PC-9 (cell line): Measurements from ENCODE around the gene BAIAP2L2. TPM values are rescaled to one million over a fixed set of nuclear protein-coding genes. Genes with fewer than 3 reads are reported as not detected.

Experiments
- BruUV-seq: library from RNA; stranded (reverse); fragments of 400-500 nt; replicated peaks from 2 replicates; lab custom pipeline; 2021; lab: Mats Ljungman, UMichigan
- CTCF ChIA-PET: fragments of 300-600 bp; sonication (Branson Sonifier 250); formaldehyde crosslinking; loops from one replicate; lab custom pipeline; 2022; ENCODE audit warnings: antibody characterized with exemption; lab: Charles Lee
- POLR2A ChIA-PET: fragments of 300-600 bp; sonication (Branson Sonifier 250); formaldehyde crosslinking; loops from one replicate; lab custom pipeline; 2022; ENCODE audit warnings: antibody characterized with exemption; ENCODE audit not compliant: unreplicated experiment; lab: Charles Lee
- DNase-seq, 2 experiments: peaks; one replicate each; pipeline versions ENCODE4 v3.0.0 to v3.0.0-alpha.2; 2015 to 2022; ENCODE audit warnings: mixed read lengths in 1 of 2
- H2AFZ ChIP-seq: fragments of 200-600 bp; sonication (generic); 2 replicates; pipeline ENCODE4 v1.8.1; 2017; ENCODE audit warnings: antibody characterized with exemption
- H3F3A ChIP-seq: fragments of 200-600 bp; sonication (generic); 2 replicates; pipeline ENCODE4 v1.8.1; 2017; ENCODE audit warnings: antibody characterized with exemption, mild to moderate bottlenecking, low read depth; ENCODE audit not compliant: insufficient read depth
- H3K27ac ChIP-seq: fragments of 200-600 bp; sonication (generic); 2 replicates; pipeline ENCODE4 v1.6.1; 2016; ENCODE audit warnings: mixed run types
- H3K27me3 ChIP-seq: fragments of 200-600 bp; sonication (generic); 2 replicates; pipeline ENCODE4 v1.6.1; 2016; ENCODE audit warnings: low read depth, mixed run types; ENCODE audit not compliant: insufficient read depth
- H3K36me3 ChIP-seq: fragments of 200-600 bp; sonication (generic); 2 replicates; pipeline ENCODE4 v1.6.1; 2016; ENCODE audit warnings: low read depth, mixed run types
- H3K4me1 ChIP-seq: fragments of 200-600 bp; sonication (generic); replicated peaks from 2 replicates; pipeline ENCODE4 v1.6.1; 2016; ENCODE audit warnings: mixed run types; ENCODE audit not compliant: insufficient read depth
- H3K4me2 ChIP-seq: fragments of 200-600 bp; sonication (generic); 2 replicates; pipeline ENCODE4 v1.6.1; 2017; ENCODE audit warnings: mixed run types
- H3K4me3 ChIP-seq: fragments of 200-600 bp; sonication (generic); 2 replicates; pipeline ENCODE4 v1.6.1; 2016; ENCODE audit warnings: mixed run types
- H3K79me2 ChIP-seq: fragments of 200-600 bp; sonication (generic); 2 replicates; pipeline ENCODE4 v1.6.1; 2017; ENCODE audit warnings: low read depth, mixed run types
- H3K9me2 ChIP-seq: fragments of 200-600 bp; sonication (generic); 2 replicates; pipeline ENCODE4 v1.8.1; 2017; ENCODE audit warnings: mild to moderate bottlenecking; ENCODE audit not compliant: insufficient read depth
- H3K9me3 ChIP-seq: fragments of 200-600 bp; sonication (generic); 2 replicates; pipeline ENCODE4 v1.8.1; 2016; ENCODE audit warnings: low read depth; ENCODE audit not compliant: insufficient read depth
- H4K20me1 ChIP-seq: fragments of 200-600 bp; sonication (generic); 2 replicates; pipeline ENCODE4 v1.8.1; 2017; ENCODE audit not compliant: insufficient read depth
- EZH2 ChIP-seq: fragments of 200-600 bp; sonication (generic); IDR thresholded peaks from 2 replicates; pipeline ENCODE4 v1.8.0; 2017; ENCODE audit warnings: antibody characterized with exemption, low read depth
- intact Hi-C: fragments of 100-400 bp; cut with micrococcal nuclease; formaldehyde crosslinking; loops from one replicate; pipeline ENCODE4 v1.10.0; 2022; ENCODE audit not compliant: unreplicated experiment
- total RNA-seq: library from RNA; stranded (reverse); gene quantifications from 2 replicates; pipeline ENCODE4 v1.2.3, GENCODE V29; 2021
- TF ChIP-seq, protein P1 (sequence below): fragments of 200-600 bp; sonication (generic); conservative IDR thresholded peaks from 2 replicates; pipeline ENCODE4 v1.6.1; 2017; ENCODE audit warnings: mixed run types, antibody characterized with exemption, mild to moderate bottlenecking, moderate library complexity

Gene BAIAP2L2
- total RNA-seq, 1 experiment from 2014 or later, result 7.1 TPM

DNA sequence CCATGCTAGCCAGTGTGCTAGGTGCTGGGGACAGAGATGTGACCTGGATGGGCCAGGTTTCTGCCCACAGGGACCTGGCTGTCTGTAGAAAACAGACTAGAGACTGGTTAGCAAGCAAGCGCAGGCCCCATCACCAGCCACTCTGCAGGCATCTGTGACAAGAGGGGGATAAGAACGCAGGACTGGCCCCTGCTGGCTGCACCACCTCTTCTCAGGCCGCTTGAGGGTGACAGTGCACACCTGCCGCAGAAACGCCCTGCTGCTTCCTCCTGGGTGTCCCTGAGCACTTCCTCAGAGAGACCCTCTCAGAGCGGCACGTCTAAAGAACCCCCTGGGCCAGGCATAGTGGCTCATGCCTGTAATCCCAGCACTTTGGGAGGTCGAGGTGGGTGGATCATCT is 59.2 kb downstream of the BAIAP2L2 start:
- POLR2A ChIA-PET, result no interaction called here
- H3K27ac ChIP-seq, result no peak overlapping the region
- no peak overlapping the region for H3K4me3 ChIP-seq
- no peaks in the 10 kb centered on the region for H3K4me1 ChIP-seq
- intact Hi-C loops, result loop anchor here (5.0 to 10.0 kb wide), 5 partner anchors 154 to 1084 kb away; partner anchors contain the start of genes CBX6, DDX17, MAFF and SUN2
- no peaks in the 10 kb centered on the region for H3K79me2 ChIP-seq
- TF ChIP-seq, protein P1, sequence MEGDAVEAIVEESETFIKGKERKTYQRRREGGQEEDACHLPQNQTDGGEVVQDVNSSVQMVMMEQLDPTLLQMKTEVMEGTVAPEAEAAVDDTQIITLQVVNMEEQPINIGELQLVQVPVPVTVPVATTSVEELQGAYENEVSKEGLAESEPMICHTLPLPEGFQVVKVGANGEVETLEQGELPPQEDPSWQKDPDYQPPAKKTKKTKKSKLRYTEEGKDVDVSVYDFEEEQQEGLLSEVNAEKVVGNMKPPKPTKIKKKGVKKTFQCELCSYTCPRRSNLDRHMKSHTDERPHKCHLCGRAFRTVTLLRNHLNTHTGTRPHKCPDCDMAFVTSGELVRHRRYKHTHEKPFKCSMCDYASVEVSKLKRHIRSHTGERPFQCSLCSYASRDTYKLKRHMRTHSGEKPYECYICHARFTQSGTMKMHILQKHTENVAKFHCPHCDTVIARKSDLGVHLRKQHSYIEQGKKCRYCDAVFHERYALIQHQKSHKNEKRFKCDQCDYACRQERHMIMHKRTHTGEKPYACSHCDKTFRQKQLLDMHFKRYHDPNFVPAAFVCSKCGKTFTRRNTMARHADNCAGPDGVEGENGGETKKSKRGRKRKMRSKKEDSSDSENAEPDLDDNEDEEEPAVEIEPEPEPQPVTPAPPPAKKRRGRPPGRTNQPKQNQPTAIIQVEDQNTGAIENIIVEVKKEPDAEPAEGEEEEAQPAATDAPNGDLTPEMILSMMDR, result no peak
- no peak for TF ChIP-seq EZH2
- no peaks in the 10 kb centered on the region for H3K27me3 ChIP-seq
- no peak for DNase-seq
- peaks cover 23% of the 10 kb centered on the region for H3F3A ChIP-seq
- CTCF ChIA-PET, result interaction anchor here (1.0 kb wide), 1 partner anchor 631 kb away, joined by 4 read pairs; the partner anchor contains the start of gene TOMM22
- H3K36me3 ChIP-seq, result no peaks in the 10 kb centered on the region
- H3K9me3 ChIP-seq, result no peaks in the 10 kb centered on the region
- no TSS peak for BruUV-seq
- no peaks in the 10 kb centered on the region for H3K9me2 ChIP-seq
- H4K20me1 ChIP-seq, result no peaks in the 10 kb centered on the region
- H2AFZ ChIP-seq, result no peak overlapping the region
- H3K4me2 ChIP-seq, result no peak overlapping the region

DNA sequence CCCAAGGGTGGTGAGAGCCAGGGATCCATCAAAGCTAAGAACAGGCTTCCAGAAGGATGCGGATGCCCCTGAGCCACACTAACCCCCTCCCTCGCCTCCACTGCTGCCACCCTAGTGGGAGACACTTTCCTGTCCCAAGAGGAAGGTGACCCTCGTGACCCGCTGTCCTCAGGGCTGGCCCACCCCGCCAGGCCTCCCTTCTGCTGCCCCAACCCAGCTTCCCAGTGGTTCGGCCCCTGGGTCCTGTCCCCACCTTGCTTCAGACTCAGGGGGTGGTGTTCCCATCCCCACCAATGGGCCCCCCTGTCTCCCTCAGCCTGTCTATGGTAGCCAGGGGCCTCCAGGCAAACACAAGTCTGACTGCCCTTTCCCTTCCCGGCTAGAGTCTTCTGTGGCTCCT is 59.8 kb downstream of the BAIAP2L2 start:
- intact Hi-C loops, result loop anchor here (5.0 to 10.0 kb wide), 5 partner anchors 154 to 1084 kb away; partner anchors contain the start of genes CBX6, DDX17, MAFF and SUN2

DNA sequence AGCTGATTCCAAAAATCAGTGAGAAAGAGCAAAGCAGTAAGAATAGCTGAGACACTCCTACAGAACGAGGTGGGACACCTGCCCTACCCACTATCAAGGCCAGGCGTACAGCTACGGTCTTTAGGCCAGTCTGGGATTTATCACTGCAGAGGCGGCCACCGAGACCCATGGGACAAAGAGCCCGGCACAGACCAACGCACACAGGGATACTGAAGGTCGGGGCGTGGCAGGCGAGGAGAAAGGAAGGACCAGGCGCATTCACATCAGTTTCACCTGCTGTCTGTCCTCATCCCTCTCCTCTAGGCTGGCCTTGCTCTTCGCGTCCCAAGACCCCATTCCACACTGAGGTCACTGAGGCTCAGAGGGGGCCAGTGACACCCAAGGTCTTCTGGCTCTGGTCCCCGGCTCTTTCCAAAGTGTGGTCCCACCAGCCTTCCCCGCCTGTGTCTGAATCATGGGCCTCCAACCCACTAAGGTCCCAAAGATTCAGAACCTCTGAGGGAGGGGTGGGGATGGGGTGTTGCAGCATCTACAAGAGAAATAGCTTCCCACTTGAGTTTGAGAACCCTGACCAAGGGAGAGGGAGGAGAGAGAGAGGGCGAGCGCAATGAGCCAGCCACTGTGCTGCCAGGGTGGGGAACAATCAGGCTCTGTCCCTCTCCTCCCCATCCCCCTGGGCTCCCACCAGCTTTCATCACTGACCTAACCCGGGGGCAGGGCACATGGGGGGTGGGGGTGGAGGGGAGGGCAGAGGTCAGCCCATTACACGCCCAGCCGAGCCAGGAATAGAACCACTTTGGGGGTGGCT is 60.5 kb downstream of the BAIAP2L2 start:
- Histone ChIP-seq H2AFZ (no peak overlapping the region), H4K20me1 (no peaks in the 10 kb centered on the region), H3F3A (peaks cover 19% of the 10 kb centered on the region), H3K4me1 (no peaks in the 10 kb centered on the region), H3K27ac (no peak overlapping the region), H3K79me2 (no peaks in the 10 kb centered on the region), H3K9me3 (no peaks in the 10 kb centered on the region), H3K4me2 (no peak overlapping the region), H3K9me2 (no peaks in the 10 kb centered on the region), H3K27me3 (no peaks in the 10 kb centered on the region), H3K36me3 (no peaks in the 10 kb centered on the region), H3K4me3 (no peak overlapping the region)
- ChIA-PET CTCF (interaction anchor here (0.5 kb wide), 1 partner anchor 44 kb away, joined by 3 read pairs; no protein-coding TSS in a partner anchor), POLR2A (interaction anchor here (0.7 kb wide), 1 partner anchor 20 kb away, joined by 6 read pairs; no protein-coding TSS in a partner anchor)
- DNase-seq, result no peak
- no peak for TF ChIP-seq EZH2
- TF ChIP-seq, protein P1, result no peak
- intact Hi-C loops, result loop anchor here (5.0 to 10.0 kb wide), 5 partner anchors 155 to 1085 kb away; partner anchors contain the start of genes CBX6, DDX17, MAFF and SUN2
- no TSS peak for BruUV-seq

More for the DNA sequence above, 59.8 kb downstream of the BAIAP2L2 start:
- Histone ChIP-seq H3K4me2 (no peak overlapping the region), H3K36me3 (no peaks in the 10 kb centered on the region), H3K27me3 (no peaks in the 10 kb centered on the region), H3K27ac (no peak overlapping the region), H3K4me3 (no peak overlapping the region), H3K79me2 (no peaks in the 10 kb centered on the region), H3K9me3 (no peaks in the 10 kb centered on the region), H4K20me1 (no peaks in the 10 kb centered on the region), H3K9me2 (no peaks in the 10 kb centered on the region), H2AFZ (no peak overlapping the region), H3K4me1 (no peaks in the 10 kb centered on the region), H3F3A (peaks cover 23% of the 10 kb centered on the region)
- POLR2A ChIA-PET, result no interaction called here
- no TSS peak for BruUV-seq
- no peak for DNase-seq
- CTCF ChIA-PET, result interaction anchor here (0.5 kb wide), 1 partner anchor 13 kb away, joined by 3 read pairs; no protein-coding TSS in a partner anchor
- TF ChIP-seq EZH2, result no peak
- TF ChIP-seq, protein P1, result no peak
